Stomach smooth muscle (tissue), 2 donors: Measurements from ENCODE around the gene FAM174B.

ENCODE experiments used
- H3K27ac ChIP-seq: one replicate; pipeline ENCODE4 v1.7.0; 2013; ENCODE audit warnings: mild to moderate bottlenecking, low read length, inconsistent platforms
- H3K27me3 ChIP-seq, 2 donors: one replicate each; pipeline ENCODE4 v1.7.0; 2013; ENCODE audit warnings: low read length in 2 of 2; ENCODE audit not compliant: insufficient read depth in 2 of 2, control insufficient read depth in 1 of 2
- H3K36me3 ChIP-seq, 2 donors: one replicate each; pipeline ENCODE4 v1.7.0; 2013; ENCODE audit warnings: low read length in 2 of 2; ENCODE audit not compliant: control insufficient read depth in 2 of 2, insufficient read depth in 2 of 2
- H3K4me1 ChIP-seq: one replicate; pipeline ENCODE4 v1.7.0; 2013; ENCODE audit warnings: low read length; ENCODE audit not compliant: control insufficient read depth, insufficient read depth
- H3K4me3 ChIP-seq, 2 donors: one replicate each; pipeline ENCODE4 v1.7.0; 2013; ENCODE audit warnings: low read length in 2 of 2
- H3K9ac ChIP-seq, 2 donors: one replicate each; pipeline ENCODE4 v1.7.0; 2013; ENCODE audit warnings: low read length in 2 of 2, mild to moderate bottlenecking in 1 of 2
- H3K9me3 ChIP-seq, 2 donors: one replicate each; pipeline ENCODE4 v1.7.0; 2013; ENCODE audit warnings: low read length in 2 of 2; ENCODE audit not compliant: control insufficient read depth in 2 of 2
- donor health status: healthy.
- donor health status: Pancreatic carcinoma.

Gene FAM174B

DNA sequence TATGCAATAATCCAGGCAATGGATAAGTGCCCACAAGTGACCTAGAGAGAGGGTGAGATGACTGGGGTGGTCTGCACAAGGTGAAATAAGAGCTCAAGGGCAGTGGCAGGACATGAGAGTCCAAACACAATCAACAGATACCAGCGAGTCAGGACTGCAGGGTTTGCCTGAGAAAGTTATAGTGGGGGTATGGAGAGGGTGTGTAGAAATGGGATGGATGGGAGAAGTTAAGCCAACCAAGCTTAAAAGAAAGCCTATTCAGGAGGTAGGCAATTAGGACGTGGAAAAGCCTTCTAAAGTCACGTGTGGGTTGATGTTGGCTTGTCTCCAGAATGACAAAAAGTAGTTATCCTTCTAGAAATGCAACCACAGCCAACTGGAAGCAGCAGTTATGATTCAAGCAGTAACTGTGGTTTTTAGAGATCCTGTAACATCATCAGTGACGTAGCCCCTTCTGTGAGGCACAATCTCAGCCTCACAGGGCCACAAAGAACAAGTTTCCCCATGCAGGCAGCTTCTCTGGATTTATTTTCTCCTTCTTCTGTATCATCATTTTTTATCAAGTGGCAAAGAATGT lies 56.1 kb downstream of the FAM174B start:
- H3K9me3 ChIP-seq, result no peaks in the 10 kb centered on the region
- H3K27ac ChIP-seq, result no peak overlapping the region
- no peak overlapping the region for H3K9ac ChIP-seq
- H3K4me1 ChIP-seq, result no peaks in the 10 kb centered on the region
- no peaks in the 10 kb centered on the region for H3K36me3 ChIP-seq
- no peaks in the 10 kb centered on the region for H3K27me3 ChIP-seq
- no peak overlapping the region for H3K4me3 ChIP-seq

- H3K4me3 ChIP-seq, result no peak overlapping the region
These were observed 58.0 kb downstream of the FAM174B start for GRCh38 chr15:92597548-92597947.

GRCh38 chr15:92596623-92597022 lies 59.0 kb downstream of the FAM174B start:
- H3K27me3 ChIP-seq, result no peaks in the 10 kb centered on the region
- no peak overlapping the region for H3K4me3 ChIP-seq
- H3K9me3 ChIP-seq, result no peaks in the 10 kb centered on the region
- H3K9ac ChIP-seq, result no peak overlapping the region
- no peaks in the 10 kb centered on the region for H3K36me3 ChIP-seq
- H3K27ac ChIP-seq, result no peak overlapping the region
- no peaks in the 10 kb centered on the region for H3K4me1 ChIP-seq

More at GRCh38 chr15:92597548-92597947, 58.0 kb downstream of the FAM174B start:
- no peak overlapping the region for H3K27ac ChIP-seq
- no peak overlapping the region for H3K9ac ChIP-seq
- H3K9me3 ChIP-seq, result no peaks in the 10 kb centered on the region
- H3K27me3 ChIP-seq, result no peaks in the 10 kb centered on the region
- no peaks in the 10 kb centered on the region for H3K4me1 ChIP-seq
- no peaks in the 10 kb centered on the region for H3K36me3 ChIP-seq

GRCh38 chr15:92595506-92596381 lies 59.8 kb downstream of the FAM174B start:
- H3K4me3 ChIP-seq, result no peak overlapping the region
- H3K27ac ChIP-seq, result no peak overlapping the region
- H3K9ac ChIP-seq, result no peak overlapping the region

GRCh38 chr15:92591275-92591674 lies 64.3 kb downstream of the FAM174B start:
- Histone ChIP-seq H3K27me3 (peaks cover 0 to 8% of the 10 kb centered on the region in 2 donors), H3K27ac (no peak overlapping the region), H3K4me3 (no peak overlapping the region), H3K9ac (no peak overlapping the region), H3K36me3 (no peaks in the 10 kb centered on the region), H3K9me3 (no peaks in the 10 kb centered on the region), H3K4me1 (no peaks in the 10 kb centered on the region)

More at GRCh38 chr15:92595506-92596381, 59.8 kb downstream of the FAM174B start:
- H3K27me3 ChIP-seq, result no peaks in the 10 kb centered on the region
- H3K9me3 ChIP-seq, result no peaks in the 10 kb centered on the region
- H3K4me1 ChIP-seq, result no peaks in the 10 kb centered on the region
- H3K36me3 ChIP-seq, result no peaks in the 10 kb centered on the region

- H3K9ac ChIP-seq, result no peak overlapping the region
- H3K27me3 ChIP-seq, result peaks cover 0 to 9% of the 10 kb centered on the region in 2 donors
- no peaks in the 10 kb centered on the region for H3K9me3 ChIP-seq
- H3K4me3 ChIP-seq, result no peak overlapping the region
- H3K27ac ChIP-seq, result no peak overlapping the region
- no peaks in the 10 kb centered on the region for H3K4me1 ChIP-seq
- H3K36me3 ChIP-seq, result no peaks in the 10 kb centered on the region
These were observed 68.6 kb downstream of the FAM174B start for GRCh38 chr15:92586966-92587365.

DNA sequence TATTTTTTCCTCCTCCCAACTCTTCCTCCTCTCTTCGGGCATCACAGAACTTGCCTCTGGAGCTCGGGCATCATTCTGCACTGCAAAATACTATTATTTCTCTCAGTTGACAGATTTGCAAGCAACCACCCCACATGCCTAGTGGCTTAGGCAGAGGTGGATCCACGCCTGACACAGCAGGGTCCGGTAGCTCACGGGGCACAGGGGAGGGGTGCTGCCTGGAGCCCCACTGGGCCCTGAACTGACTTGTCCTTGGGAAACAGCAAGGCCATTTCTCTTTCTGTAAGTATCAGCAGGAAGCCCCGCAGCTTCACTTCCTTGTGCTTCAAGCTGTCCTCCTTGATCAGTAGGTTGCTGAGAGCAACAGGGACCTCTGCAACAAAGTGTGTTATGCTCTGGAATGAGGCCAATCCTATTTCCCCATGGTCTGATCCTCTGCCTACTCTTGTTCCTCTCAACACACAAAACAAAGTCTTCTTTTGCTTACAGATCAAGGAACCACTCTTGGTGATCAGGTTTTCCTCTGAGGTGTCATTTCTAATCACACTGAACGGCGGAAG lies 69.1 kb downstream of the FAM174B start:
- no peak overlapping the region for H3K9ac ChIP-seq
- H3K4me1 ChIP-seq, result no peaks in the 10 kb centered on the region
- no peaks in the 10 kb centered on the region for H3K9me3 ChIP-seq
- H3K27ac ChIP-seq, result no peak overlapping the region
- H3K27me3 ChIP-seq, result peaks cover 0 to 9% of the 10 kb centered on the region in 2 donors
- no peaks in the 10 kb centered on the region for H3K36me3 ChIP-seq
- no peak overlapping the region for H3K4me3 ChIP-seq

DNA sequence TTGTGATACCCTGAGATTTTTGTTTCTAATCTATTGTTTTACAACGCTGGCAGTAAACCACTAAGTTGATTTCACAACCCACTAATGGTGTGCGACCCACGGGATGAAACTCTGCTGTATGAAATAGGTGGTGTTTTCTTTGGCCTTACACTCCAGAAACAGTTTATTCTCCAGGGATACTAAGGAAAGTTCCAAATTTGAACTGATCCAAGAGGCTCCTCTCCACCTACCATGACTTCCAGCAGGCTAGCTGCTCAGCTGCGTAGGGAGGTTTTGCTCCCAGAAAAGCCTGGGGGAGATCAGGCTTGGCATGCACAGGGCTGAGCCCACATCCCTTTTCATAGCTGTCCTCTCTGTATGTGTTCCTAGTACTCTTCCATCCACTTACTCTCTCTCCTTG lies 71.5 kb downstream of the FAM174B start:
- H3K27ac ChIP-seq, result no peak overlapping the region
- H3K4me3 ChIP-seq, result no peak overlapping the region
- H3K4me1 ChIP-seq, result no peaks in the 10 kb centered on the region
- H3K27me3 ChIP-seq, result peaks cover 0 to 9% of the 10 kb centered on the region in 2 donors
- H3K36me3 ChIP-seq, result no peaks in the 10 kb centered on the region
- H3K9me3 ChIP-seq, result no peaks in the 10 kb centered on the region
- no peak overlapping the region for H3K9ac ChIP-seq

GRCh38 chr15:92583096-92584034 lies 72.2 kb downstream of the FAM174B start:
- Histone ChIP-seq H3K4me3 (no peak overlapping the region), H3K9me3 (no peaks in the 10 kb centered on the region), H3K36me3 (no peaks in the 10 kb centered on the region), H3K4me1 (no peaks in the 10 kb centered on the region), H3K27me3 (peaks cover 0 to 9% of the 10 kb centered on the region in 2 donors), H3K9ac (no peak overlapping the region), H3K27ac (no peak overlapping the region)

- no peak overlapping the region for H3K27ac ChIP-seq
- no peaks in the 10 kb centered on the region for H3K9me3 ChIP-seq
- no peaks in the 10 kb centered on the region for H3K4me1 ChIP-seq
- no peak overlapping the region for H3K9ac ChIP-seq
- no peak overlapping the region for H3K4me3 ChIP-seq
- peaks cover 0 to 5% of the 10 kb centered on the region in 2 donors for H3K27me3 ChIP-seq
- no peaks in the 10 kb centered on the region for H3K36me3 ChIP-seq
These were observed 73.4 kb downstream of the FAM174B start for GRCh38 chr15:92582206-92582605.
